CD4-positive, alpha-beta T cell treated with Interleukin-10 for 1 hour (primary cell): ENCODE measurements around the gene DLK2.
"Not testable (repeated sequence)": the region's sequence is repeated elsewhere in the genome, so short reads cannot be mapped to it uniquely, and the experiment has no call there.

Experiments used
- DNase-seq: peaks from one replicate; pipeline ENCODE4 v3.0.0-alpha.2; 2020

DLK2 gene

DNA sequence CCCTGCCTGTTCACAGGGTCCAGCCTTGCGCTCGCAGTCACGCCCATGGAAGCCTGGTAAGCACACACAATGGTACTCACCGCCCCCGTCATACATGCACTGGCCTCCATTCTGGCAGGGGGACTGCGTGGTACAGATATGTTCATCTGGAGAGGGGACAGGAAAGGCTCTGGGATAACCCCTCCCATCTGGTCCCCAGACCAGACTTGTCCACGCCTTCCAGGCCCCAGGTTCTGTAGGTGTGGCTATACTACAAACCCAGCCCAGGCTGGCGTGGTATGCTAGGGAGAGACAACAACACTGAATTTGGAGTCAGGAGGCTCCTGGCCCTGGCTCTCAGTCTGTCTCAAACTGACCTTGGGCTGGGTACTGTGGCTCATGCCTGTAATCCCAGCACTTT, 3.4 kb downstream of the DLK2 start:
- no peak for DNase-seq

- no peak for DNase-seq
These were observed 4.0 kb downstream of the DLK2 start for GRCh38 chr6:43451348-43451747.

DNA sequence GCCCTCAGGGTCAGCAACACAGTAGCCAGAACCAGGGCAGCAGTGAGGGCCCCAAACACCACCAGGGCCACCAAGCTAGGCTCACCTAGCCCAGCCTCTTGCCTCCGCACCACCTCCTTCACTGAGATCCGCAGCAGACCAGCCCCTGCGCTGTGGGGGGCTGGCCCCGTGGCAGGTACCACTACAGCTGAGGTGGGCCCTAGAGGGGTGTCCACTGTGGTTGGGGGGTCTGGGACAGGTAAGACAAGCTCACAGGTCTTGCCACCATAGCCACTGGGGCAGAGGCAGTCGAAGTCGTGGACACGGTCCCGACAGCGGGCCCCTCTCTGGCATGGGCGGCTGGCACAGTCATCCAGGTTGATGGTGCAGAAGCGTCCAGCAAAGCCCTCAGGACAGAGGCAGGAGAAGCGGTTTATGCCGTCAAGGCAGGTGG, 4.6 kb downstream of the DLK2 start:
- DNase-seq, result no peak

GRCh38 chr6:43448916-43449315, 6.4 kb downstream of the DLK2 start:
- DNase-seq, result no peak

- no peak for DNase-seq
These were observed 7.7 kb downstream of the DLK2 start for GRCh38 chr6:43447604-43448003.

DNA sequence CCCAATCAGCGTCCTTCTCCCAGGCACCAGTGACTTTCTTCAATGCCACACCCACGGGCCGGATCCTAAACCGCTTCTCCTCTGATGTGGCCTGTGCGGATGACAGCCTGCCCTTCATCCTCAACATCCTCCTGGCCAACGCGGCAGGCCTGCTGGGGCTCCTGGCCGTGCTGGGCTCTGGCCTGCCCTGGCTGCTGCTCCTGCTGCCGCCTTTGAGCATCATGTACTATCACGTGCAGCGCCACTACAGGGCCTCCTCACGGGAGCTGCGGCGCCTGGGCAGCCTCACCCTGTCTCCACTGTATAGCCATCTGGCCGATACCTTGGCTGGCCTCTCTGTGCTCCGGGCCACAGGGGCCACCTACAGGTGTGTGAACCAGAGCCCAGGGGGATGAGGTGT, 9.8 kb downstream of the DLK2 start:
- DNase-seq, result no peak

DNA sequence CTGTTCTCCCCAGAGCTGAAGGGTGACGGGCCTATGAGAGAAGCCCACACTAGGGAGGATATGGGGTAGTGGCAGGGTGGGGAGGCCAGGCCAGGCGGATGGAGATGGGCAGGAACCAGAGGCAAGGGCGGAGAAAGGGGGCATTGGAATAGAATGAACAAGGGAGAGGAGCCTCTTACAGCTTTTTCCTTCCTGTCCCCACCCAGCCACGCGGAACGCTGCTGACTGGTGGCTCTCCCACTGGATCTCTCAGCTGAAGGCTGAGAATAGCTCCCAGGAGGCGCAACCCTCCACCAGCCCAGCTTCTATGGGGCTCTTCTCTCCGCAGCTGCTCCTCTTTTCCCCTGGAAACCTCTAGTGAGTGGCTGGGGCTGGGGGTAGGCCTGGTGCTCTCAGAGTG, 10.8 kb downstream of the DLK2 start:
- DNase-seq, result no peak

- no peak for DNase-seq
These were observed 11.3 kb downstream of the DLK2 start for GRCh38 chr6:43444036-43444435.

DNA sequence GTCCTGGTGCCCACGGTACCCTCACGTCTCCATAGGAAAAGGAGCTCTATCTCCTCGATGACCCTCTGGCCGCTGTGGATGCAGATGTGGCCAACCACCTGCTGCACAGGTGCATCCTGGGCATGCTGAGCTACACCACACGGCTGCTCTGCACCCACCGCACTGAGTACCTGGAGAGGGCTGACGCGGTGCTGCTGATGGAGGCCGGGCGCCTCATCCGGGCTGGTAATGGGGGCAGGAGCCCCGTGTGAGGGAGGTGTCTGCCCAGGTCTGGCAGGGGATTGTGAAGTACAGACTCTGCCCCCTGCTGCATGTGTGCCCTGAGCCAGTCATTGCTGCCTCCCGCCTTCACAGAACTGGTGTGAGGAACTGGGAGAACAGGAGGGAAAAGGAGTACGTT, 12.4 kb downstream of the DLK2 start:
- no peak for DNase-seq

DNA sequence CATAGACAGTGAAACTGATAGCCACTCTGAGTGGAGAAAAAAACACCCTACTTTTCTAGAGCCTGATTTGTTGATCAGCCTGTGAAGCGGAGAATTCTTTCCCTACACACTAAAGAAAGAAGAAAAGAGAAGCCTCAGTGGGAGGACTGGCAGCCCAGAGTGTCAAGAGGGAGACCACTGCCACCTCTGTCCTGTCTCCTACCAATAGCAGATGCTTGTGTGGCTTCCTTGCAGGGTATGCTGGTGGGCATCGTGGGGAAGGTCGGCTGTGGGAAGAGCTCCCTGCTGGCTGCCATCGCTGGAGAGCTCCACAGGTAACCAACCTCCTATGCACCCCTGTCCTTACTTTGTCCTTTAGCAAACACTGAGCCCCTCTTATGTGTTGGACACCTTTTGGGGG, 17.6 kb downstream of the DLK2 start:
- no peak for DNase-seq

DNA sequence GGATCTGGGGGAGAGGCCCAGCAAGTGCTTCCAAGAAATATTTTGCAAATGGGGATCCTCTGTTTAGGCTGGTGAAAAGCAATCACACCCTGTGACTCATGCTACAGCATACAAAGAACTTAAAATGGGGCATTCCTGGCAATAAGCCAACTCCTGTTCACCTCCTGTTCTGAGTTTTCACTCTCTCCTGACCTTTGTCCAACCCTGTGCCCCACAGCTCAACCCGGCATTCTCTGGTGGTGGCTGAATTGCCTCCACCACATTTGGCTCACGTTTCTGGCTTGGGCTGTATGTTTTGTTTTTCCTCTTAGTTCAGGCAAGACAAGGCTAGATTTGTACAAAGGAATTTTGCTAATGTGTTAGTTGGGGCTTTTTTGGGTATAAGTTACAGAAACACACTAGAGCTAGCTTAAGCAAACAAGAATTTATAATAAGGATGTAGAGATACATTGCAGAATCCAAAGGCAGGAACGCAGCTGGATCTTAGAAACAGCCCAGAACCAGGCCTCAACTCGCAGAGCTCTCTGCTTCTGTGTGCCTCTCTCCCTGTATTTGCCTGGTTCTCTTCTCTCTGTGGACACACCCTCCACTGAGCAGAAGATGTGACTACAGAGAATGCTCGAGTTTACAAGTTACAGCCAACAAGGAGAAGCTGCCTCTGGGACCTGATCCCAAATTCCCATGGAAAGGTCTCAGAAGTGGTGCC, 18.6 kb downstream of the DLK2 start:
- no peak for DNase-seq

DNA sequence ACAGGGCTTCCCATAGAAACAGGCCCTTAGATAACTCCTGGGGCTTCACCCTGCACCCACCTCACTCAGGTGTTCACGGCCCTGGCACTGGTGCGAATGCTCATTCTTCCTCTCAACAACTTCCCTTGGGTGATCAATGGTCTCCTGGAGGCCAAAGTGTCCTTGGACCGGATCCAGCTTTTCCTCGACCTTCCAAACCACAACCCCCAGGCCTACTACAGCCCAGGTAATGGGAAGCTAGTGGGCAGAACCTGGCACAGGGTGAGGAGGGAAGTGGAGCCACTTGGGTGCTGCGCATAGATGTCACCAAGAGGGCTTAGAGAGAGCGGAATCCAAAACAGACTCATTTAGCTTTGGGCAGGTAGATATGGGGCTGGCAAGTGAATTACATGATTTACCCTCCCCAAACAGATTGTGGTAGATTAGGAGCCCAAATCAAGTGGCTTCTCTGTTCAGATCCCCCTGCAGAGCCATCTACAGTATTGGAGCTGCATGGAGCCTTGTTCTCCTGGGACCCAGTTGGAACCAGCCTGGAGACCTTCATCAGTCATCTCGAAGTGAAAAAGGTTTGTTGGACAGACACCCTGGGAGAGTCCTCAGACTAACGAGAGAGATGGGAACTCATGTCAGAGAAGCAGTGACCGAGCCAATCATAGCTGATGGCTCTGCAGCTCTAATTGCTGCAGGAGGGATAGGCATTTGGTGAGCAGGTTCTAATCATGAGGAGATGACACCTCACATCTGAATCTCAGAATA, 19.5 kb downstream of the DLK2 start:
- no peak for DNase-seq

- no peak for DNase-seq
These were observed 20.4 kb downstream of the DLK2 start for GRCh38 chr6:43434943-43435342.

- no peak for DNase-seq
These were observed 21.1 kb downstream of the DLK2 start for GRCh38 chr6:43434001-43434840.

- no peak for DNase-seq
These were observed 22.2 kb downstream of the DLK2 start for GRCh38 chr6:43433148-43433547.

DNA sequence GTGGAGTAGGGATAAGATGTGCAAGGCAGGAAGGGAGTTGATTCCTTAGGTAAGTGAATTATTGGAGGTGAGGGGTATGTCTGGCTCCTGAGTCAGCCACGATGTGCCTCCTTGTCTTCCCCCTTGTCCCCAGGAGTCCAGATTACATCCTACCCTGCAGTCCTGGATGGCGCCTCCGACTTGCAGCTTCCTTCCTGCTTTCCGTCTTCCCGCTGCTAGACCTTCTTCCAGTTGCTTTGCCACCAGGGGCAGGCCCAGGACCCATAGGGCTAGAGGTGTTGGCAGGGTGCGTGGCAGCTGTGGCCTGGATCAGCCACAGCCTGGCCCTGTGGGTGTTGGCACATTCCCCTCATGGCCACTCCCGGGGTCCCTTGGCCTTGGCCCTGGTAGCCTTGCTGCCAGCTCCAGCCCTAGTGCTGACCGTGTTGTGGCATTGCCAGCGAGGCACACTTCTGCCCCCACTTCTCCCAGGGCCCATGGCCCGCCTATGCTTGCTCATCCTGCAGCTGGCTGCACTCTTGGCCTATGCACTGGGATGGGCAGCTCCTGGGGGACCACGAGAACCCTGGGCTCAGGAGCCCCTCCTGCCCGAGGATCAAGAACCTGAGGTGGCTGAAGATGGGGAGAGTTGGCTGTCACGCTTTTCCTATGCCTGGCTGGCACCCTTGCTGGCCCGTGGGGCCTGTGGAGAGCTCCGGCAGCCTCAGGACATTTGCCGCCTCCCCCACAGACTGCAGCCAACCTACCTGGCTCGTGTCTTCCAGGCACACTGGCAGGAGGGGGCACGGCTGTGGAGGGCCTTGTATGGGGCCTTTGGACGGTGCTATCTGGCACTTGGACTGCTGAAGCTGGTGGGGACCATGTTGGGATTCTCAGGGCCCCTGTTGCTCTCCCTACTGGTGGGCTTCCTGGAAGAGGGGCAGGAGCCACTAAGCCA, 23.1 kb downstream of the DLK2 start:
- DNase-seq, result no peak

DNA sequence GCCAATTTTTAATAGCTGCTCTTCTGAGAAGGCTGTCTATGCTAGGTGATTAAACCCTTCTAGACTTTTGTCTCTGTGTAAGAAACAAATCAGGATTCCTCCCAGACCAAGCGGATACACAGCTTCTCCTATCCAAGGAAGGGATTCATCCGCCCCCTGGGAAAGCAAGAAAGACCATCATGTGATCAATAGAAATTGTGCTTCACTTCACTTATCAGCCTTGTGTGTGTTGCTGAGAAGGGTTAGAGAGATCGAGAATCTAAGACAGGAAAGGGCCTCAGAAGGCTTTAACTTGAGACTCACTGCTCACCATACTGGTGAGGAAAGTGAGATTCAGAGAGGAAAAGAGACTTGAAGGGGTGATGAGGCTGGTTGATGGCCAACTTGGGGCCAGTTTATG, 26.5 kb downstream of the DLK2 start:
- DNase-seq, result no peak

- DNase-seq, result no peak
These were observed 27.2 kb downstream of the DLK2 start for GRCh38 chr6:43428112-43428570.

DNA sequence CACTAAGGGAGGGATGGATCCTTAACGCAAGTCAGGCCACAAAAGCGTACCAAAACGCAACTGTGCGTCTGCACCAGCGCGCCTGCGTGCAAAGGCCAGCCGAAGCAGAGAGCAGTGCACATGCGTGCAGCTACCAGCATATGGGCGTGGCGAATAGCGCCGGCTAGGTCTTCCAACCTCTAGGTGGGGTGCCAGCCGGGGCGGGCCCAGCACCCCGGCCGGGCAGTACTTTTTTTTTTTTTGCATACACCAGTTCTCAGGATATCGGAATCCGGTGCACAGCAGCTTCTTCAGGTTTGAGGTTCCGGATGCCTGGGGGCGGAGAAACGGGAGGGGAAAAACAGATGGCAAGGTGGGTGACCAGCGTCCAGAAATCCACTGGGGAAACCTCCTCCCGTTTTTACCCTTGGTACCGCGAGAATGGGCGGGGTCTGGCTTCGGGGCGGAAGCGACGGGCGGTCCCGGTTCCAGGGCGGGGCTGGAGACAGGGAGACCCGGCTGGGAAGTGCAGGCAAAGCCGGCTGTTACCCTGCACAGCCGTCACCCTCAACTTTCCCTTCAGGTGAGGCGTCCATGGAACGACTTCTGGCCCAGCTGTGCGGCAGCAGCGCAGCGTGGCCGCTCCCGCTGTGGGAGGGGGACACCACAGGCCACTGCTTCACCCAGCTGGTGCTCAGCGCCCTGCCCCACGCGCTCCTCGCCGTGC, 27.8 kb downstream of the DLK2 start, which contains the start of gene ABCC10:
ABCC10 (plus strand) TSS at position 136 of the 706 bp plus-strand sequence; CDS start at position 574, 438 bp downstream.
- peak; percentile 95 for DNase-seq

DNA sequence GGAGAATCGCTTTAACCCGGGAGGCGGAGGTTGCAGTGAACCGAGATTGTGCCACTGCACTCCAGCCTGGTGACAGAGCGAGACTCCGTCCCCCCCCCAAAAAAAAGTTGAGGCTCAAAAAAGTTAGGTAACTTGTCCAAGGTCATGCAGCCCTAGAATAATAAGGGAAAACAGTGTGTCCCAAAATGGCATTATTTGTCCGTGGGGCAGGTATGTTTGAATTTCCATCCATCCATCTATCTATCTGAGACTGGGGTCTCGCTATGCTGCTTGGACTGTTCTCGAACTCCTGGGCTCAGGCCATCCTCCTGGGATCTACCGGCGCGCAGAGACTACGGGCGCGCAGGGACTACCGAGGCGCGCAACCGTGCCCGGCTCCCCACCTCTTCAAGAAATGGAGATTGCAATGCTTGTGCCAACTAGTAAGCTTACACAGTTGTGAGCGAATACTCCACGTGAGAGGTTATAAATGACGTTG, 28.4 kb downstream of the DLK2 start:
- DNase-seq, result no peak

DNA sequence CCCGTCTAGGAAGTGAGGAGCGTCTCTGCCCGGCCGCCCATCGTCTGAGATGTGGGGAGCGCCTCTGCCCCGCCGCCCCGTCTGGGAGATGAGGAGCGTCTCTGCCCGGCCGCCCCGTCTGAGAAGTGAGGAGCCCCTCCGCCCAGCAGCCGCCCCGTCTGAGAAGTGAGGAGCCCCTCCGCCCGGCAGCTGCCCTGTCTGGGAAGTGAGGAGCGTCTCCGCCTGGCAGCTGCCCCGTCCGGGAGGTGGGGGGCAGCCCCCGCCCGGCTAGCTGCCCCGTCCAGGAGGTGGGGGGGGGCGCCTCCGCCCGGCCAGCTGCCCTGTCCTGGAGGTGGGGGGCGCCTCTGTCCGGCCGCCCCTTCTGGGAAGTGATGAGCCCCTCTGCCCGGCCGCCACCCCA, 30.3 kb downstream of the DLK2 start:
- not testable (repeated sequence) for DNase-seq
